Middle frontal gyrus (tissue), 1 donor: Measurements from ENCODE around the gene MRPL20.
"Not testable (repeated sequence)": the region's sequence is repeated elsewhere in the genome, so short reads cannot be mapped to it uniquely, and the experiment has no call there.

Source experiments
- DNase-seq: peaks from one replicate; pipeline ENCODE4 v3.0.0-alpha.2; 2015; ENCODE audit warnings: low spot score; ENCODE audit errors: extremely low spot score

The MRPL20 gene

DNA sequence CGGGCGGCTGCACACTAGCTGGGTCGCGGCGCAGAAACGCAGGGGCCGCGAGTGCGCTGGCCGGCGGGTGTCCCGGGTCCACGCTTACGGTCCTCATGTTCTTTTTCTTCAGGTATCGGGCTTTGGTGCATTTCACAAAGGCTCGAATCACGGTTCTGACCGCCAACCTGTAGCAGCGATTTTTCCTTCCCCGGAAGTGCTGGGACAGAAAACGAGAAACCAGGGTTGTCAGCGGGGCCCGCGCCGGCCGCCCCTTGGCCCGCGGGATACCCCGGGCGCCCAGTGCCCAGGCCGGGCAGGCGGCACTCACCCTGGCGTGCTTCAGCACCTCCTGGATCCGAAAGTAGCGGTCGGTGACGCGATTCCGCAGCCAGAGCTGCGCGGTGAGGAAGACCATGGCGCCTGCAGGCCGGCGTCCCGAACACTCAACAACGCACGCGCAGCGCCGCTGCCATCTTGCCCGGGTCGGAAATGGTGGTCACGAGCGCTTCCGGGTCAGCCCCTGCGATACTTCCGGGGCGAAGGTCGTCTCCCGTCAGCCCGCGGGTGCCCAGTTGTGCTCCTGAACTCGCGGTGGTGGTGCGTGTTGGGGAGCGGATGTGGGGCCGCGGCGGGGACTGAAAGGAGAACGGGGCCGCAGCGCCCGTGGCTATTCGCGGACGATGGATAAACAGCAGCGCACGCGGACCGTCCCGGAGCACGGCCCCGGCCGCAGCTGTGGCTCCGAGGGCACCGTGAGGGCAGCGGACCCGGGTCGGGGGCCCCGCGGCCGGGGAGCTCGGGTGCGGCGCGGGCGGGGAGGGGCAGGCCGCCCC is at the start of gene MRPL20:
Gene MRPL20, minus strand, starts transcription at position 473 of the 815 bp plus-strand sequence. Its CDS starts 76 bp downstream, at position 397.
- DNase-seq, result peak; percentile 93

DNA sequence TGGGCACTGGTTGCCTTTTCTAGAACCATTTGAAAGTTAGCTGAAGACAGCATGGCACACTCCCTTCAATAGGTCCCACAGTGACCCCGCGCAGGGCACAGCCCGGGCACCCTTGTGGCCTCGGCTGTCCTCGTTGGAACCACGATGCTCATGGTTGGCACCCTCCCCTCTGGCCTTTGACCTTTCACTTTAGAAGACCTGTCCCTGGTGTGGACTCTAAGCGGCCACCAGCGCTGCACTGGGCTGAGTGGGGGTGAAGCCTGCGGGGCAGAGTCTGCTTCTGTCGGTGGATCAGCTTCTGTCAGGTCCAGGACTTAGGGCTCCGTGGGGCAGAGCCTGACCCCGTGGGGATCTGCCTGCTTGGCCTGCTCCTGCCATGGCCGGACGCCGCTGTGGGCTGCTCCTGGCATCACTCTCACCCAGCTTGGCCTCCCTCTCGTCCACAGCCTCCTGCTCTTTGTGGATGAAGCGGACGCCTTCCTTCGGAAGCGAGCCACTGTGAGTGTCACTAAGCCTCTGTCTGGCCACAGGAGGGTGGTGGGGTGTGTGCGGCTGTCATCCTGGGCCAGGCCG is 49.7 kb upstream of the MRPL20 start:
- not testable (repeated sequence) for DNase-seq

DNA sequence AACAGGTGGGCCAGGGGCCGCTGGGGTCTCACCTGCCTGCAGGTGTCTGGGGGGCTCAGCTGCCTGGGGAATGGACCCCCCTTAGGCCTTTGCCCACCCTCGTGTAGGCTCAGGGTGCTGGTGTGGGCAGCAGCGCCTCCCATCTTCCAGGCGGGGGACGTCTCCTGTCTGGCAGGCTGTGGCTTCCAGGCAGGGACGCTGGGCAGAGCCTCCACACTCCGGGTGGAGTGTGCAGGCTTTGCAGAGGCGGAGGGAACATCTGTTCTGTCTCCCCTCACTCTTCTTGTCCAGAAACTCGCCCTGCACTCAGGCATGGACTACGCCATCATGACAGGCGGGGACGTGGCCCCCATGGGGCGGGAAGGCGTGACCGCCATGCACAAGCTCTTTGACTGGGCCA is 48.8 kb upstream of the MRPL20 start:
- not testable (repeated sequence) for DNase-seq

DNA sequence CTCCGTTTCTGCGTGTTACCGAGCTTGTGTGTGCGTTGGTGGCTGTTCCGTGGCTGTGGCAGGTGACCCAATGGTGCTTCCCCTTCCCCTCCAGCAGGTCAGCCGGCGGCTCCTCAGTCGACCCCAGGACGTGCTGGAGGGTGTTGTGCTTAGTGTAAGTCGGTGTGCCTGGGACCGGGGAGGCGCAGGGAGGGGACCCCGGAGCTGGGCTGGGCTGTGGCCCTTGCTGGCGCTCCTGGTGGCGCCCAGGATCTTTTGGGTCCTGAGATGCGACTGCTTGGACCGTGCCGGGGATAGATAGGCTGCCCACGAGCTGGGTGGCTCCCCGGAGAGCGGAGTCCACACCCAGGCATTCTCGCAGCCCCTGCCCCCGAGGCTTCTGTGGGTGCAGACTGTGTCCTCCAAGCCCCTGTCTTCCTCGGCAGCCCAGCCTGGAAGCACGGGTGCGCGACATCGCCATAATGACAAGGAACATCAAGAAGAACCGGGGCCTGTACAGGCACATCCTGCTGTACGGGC is 48.3 kb upstream of the MRPL20 start:
- DNase-seq, result no peak

DNA sequence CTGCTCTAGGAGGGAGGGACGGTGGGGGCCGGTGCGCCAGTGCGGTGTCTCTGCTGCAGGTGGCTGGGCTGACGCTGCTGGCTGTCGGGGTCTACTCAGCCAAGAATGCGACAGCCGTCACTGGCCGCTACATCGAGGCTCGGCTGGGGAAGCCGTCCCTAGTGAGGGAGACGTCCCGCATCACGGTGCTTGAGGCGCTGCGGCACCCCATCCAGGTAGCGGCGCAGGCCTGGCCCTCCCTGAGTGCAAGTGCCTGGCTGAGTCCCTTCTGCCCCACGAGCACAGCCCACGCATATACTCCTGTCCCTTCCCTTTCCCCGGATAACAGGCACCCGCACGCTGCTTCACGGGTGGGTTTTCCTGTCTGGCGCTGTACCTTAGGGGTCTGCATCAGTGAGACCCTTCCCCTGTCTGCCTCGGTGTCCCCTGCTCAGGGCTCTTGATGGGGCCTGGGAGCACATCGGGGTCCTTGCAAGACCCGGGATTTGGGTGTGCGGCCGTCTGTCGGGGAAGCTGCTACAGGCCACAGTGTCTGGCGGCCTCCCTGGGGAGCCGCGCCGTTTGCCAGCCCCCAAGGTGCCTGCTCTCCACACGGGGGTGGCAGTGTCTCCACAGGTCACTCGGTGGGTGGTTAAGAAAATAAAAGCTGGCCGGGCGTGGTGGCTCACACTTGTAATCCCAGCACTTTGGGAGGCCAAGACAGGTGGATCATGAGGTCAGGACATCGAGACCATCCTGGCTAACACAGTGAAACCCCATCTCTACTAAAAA is 47.4 kb upstream of the MRPL20 start:
- DNase-seq, result not testable (repeated sequence)

DNA sequence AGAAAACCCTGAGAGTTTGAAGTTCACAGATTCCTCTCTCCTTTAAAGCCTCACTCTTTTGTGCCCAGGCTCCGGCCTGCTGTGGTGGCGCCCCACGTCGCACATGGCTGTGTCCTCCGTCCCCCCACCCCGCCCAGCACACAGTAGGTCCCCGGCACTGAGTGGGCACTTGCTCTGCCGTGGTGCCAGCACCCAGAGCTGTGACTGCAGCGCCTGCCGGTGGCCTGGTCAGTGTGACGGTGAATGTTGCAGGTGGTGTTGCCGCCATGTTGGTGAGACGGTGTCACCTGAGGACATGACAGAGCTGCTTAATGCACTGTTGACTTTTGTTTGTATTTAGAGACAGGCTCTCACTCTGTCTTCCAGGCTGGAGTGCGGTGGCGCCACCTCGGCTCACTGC is 45.8 kb upstream of the MRPL20 start:
- DNase-seq, result no peak

DNA sequence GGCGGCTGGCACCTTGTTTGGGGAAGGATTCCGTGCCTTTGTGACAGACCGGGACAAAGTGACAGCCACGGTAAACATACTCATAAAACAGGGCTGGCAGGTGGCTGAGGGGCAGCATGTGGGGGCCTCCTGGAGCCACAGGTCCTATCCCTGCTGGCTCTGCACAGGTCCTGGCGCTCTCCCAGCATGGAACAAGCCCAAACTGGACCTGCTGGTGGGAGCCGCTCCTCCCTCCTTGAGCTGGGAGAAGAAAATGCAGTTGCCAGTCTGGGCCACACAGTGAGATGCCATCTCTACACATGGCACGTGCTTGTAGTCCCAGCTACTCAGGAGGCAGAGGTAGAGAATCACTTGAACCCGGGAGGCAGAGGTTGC is 45.3 kb upstream of the MRPL20 start:
- not testable (repeated sequence) for DNase-seq

DNA sequence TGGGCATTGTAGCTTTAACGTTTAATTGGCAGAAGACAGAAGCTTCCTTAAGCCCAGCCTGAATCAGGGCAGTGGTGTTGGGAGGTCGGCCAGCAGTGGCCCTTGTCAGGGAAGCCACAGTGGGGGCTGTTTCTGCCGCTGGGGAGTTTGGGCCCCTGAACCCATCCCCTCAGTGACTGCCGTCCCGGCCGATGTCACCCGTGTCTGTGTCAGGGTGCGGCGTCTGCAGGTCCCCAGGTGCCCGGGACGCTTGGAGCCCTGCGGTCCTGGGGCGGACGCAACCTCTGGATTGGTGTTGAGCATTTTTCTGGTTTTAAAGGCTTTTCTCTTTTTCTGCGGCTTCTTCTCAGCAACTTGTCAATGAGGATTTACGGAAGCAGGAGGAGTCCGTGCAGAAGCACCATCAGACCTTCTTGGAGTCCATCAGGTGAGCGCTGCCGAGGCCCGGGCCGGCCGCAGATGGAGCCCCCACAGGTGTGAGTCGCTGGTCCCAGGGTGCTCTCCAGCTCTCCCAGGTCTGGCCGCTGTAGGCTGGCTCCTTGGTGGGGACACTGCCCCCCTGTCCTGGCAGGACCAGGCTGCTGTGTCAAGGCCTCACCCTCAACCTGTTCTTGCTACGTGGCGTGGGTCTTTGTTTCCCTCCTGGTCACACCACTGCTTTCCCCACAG is 44.7 kb upstream of the MRPL20 start:
- DNase-seq, result no peak

DNA sequence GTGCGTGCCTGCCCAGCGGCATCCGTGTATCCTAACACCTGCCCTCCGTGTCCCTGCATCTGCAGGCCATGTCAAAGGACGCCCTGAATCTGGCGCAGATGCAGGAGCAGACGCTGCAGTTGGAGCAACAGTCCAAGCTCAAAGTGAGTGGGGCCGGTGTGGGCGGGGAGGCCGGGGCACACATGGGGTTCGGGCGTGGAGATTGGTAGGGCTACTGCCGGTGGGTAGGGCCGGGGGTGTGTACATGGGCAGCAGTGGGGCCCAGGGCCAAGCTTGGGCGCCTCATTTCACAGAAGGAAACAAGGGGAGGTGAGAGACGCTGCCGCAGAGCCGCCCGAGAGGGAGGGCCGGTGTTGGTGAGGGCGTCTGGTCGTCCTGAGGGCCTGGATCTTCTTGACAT is 43.5 kb upstream of the MRPL20 start:
- DNase-seq, result not testable (repeated sequence)

DNA sequence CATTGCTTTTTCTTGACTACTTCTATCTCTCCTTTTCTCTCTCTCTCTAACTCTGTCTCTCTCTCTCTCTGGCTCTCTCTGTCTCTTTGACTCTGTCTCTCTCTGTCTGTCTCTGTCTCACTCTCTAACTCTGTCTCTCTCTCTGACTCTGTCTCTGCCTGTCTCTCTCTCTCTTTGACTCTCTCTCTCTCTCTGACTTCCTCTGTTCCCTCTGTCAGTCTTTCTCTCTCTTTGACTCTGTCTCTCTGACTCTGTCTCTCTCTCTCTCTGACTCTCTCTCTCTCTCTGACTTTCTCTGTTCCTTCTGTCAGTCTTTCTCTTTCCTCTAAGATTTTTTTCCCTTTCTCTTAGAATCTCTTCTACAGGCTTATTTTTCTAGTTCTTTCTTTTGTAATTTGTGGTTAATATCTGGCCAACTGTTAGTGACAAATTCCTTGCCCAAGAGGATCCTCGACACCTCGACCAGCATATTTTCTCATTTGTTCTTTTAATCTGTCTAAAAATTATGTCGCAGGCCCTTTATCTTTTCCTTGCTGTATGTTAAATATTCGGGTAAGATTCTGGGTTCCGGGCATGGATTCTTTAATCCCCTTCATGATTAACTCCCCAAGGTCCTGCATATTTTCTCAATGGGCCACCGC is 42.1 kb upstream of the MRPL20 start, which contains the start of gene ATAD3C:
Gene ATAD3C, plus strand, starts transcription at position 591 of the 641 bp plus-strand sequence. CDS start 995 bp downstream, outside the sequence.
- DNase-seq, result no peak

DNA sequence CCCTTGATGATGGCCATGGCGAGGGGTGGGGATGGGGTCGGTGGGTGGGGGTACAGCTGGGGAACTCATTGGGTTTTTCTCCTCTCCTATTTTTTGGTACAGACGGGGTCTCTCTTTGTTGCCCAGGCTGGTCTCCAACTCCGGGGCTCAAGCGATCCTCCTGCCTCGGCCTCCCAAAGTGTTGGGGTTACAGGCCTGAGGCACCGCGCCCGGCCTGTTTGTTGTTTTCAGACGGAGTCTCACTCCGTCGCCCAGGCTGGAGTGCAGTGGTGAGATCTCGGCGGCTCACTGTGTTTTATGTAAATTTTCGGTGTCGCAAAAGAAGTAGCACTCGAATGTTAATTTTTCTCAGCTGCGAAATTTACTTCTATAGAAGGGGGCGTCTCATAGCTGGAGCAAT is 39.5 kb upstream of the MRPL20 start:
- DNase-seq, result not testable (repeated sequence)

DNA sequence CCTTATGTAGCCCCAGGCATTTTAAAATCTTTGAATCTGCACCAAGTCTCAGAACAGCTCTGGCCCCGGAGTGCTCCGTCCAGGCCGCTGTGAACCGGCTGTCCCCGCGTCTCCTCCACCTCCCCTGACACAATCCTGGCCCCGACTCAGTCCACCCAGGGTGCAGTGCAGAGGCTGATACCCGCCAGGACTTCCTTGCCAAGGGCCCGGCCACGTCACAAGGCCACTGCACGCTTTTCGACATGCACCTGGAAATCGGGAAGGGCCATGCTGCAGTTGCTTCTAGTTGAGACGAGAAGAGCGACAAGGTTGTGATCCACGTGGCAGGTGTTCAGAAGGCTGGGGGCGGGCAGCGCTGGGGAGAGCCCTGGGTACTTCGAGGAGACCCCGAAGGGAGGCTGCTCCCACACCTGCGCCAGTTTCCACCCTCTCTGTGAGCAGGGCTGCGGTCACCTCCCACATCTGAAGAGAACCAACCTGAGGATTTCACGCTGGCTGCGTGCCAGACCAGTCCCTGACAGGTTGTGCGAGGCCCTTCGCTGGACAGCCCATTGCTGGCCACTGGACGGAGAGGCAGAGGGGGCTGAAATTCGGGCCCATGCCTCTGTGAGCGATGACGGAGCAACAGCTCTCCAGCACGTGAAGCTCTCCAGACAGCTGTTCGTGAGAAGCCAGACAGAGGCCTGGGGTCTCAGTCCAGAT is 35.1 kb upstream of the MRPL20 start:
- DNase-seq, result no peak

DNA sequence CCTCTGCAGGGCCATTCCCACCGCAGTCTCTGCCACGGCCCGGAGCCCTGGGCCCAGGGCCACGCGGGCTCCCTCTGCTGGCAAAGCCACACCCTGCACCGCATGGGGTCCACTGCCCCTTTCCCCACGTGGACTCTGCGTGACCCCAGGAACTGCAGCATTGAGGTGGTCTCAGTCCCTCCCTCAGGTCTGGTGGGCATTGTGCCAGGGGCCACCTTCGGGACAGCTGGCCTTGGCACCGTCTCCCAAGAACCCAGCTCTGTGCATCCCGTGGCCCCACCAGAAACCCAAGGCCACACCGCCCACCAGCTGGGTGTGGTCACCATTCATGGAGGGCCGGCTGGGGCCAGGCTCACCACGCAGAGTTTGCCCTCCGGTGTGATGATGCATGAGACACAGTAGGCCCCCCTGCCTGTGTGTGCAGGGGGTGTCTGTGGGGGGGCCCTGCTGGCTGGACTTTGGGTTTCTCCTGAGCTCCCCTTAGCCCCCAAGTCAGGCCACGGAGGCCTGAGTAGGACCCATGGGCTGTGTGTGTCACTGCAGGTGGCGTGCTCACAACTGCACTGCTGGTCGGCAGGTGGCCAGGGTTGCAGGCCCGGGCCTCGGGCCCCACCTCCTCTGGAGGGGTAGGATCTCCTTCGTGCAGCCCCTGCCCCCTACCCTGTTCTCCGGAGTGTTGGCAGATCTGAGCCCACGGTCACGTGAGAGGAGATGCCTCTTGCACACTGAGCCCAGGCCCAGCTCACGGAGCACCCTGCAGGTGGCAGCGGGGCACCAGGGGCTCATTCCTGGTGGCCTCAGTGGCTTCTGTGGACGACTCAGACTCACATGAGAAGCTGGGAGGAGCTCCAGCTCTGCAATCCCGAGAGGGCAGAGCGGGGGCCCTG is 34.2 kb upstream of the MRPL20 start:
- DNase-seq, result no peak

DNA sequence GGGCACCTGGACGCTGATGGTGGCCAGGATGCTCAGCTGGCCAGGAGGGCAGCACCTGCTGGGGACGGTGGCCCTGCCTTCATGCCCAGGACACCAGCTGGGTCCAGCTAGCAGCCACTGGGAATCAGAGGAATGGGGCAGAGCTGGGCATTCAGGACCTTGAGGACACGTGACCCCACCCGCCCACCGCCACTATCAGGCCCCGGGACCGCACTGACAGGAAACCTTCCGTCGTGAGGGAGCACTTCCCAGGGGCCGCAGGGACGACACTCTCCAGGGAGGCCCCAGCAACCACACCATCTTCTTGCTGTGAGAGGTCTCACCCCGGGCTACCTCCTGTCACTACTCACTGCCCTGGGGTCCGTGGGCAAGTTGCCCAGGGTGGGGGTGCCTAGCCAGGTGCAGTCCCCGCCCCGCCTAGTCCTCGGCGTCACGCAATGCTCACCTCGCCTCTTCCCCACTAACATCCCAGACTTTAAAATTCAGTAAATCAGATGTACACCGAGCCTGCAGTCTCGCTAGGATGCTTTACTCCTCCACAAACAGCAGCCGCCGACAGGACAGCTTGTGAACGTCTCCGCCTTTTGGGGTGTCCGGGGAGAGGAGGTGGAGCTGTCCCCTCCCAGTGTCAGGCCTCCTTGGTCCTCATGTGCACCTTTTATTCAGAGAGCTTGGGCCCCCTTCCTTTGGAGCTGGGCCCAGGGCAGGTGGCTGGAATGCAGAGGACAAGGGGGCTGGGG is 33.3 kb upstream of the MRPL20 start:
- no peak for DNase-seq

DNA sequence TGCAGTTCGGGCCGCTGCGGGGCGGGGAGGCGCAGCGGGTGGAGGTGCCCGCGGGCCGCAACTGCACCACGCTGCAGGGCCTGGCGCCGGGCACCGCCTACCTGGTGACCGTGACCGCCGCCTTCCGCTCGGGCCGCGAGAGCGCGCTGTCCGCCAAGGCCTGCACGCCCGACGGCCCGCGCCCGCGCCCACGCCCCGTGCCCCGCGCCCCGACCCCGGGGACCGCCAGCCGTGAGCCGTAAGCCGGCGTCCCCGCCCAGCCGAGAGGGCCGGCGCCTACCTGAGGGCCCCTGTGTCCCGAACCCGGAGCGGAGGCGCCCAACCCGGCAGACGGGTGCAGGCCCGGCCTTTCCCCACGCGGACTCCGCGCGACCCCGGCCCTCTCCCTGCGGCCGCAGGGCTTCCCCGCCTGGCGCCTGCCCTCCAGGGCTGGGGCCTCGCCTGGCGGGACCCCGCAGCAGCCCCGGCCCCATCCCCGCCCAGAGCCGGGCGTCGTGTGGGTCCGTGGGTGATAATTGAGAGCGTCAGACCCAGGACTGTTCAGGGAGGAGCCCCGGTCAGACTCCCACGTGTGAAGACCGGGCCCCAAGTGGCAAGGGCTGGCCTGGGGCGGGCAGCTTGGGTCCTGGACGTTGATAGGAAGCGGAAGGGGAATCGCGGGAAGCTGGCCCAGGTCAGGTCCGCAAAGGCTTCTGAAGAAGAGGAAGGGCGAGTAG is 32.6 kb upstream of the MRPL20 start:
- no peak for DNase-seq

DNA sequence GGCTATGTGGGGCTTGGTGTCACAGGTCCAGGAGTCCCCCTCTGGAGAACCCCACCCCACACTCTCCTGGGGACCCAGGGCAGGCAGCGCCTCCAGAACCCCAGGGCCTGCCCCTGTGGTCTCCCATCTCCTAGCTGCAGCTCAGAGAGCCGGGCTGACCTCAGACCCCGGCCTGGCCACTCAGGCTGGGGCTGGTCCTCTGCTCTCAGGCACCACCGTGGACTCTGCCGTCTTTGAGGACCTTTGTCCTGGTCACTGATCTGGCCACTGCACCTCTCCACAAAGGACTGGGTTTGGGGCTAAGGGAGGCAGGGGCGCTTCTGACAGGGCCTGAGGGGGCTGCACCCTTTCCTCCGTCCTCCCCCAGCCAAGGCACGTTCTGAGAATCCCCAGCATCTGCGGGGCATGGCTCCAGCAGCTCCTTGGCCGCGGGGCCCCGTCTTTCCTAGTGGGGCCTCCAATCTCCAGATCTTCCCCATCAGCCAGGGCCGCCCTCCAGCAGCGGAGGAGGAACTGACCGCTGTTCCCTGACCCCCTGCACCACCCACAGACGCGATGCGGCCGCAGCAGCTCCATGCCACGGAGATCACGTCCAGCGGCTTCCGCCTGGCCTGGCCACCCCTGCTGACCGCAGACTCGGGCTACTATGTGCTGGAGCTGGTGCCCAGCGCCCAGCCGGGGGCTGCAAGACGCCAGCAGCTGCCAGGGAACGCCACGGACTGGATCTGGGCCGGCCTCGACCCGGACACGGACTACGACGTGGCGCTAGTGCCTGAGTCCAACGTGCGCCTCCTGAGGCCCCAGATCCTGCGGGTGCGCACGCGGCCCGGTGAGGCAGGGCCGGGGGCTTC is 31.7 kb upstream of the MRPL20 start:
- DNase-seq, result no peak

DNA sequence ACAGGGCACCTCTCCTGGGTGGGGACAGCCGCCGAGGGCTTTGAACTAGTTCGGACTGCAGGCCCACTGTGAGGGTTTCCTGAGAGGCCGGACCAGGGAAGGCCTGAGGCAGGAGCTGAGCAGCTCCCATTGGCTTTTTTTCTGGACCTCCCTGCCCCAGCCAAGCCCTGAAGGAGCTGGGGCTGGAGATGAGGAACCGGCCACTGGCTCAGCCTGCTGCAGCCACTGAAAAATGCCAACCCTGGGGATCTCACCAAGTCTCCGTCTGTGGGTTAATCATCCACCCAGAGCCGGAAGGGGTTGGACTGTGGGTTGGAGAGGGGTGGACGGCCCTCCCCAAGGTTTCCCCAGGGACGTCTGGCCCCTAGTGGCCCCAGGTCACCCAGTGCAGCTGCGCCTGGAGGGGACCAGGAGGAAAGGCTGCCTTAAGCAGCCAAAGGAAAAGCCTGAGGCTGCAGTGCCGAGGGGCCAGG is 30.8 kb upstream of the MRPL20 start:
- DNase-seq, result no peak
